ENCODE results near the gene SLC7A7. TPM values are rescaled to one million over a fixed set of nuclear protein-coding genes. Genes with fewer than 3 reads are reported as not detected.
"Not testable (repeated sequence)": the region's sequence is repeated elsewhere in the genome, so short reads cannot be mapped to it uniquely, and the experiment has no call there.

SLC7A7 gene
- total and polyA plus RNA-seq, 12 donors: 1.1 to 16.1 (median 2.8) TPM

GRCh38 chr14:22739423-22739822 lies 75.8 kb downstream of the SLC7A7 start:
- no peak for TF ChIP-seq CTCF (IDR thresholded peaks at IDR 0.05)
- H3K4me1 ChIP-seq: peaks cover 0 to 4% (median 0%) of the 10 kb centered on the region in 9 donors
- intact Hi-C loops (cut with DNase I): no loop called here
- no peaks in the 10 kb centered on the region for H3K9me3 ChIP-seq
- no peak overlapping the region for H3K4me3 ChIP-seq
- H3K27me3 ChIP-seq: no peaks in the 10 kb centered on the region
- DNase-seq (no peak), ATAC-seq (no peak)
- 52 to 61% methylated on average over 1 of the region's 1 CpG for WGBS, 2 donors
- H3K36me3 ChIP-seq: no peaks in the 10 kb centered on the region
- peak overlapping the region in 2 of 10 donors; percentile 7 to 41 for H3K27ac ChIP-seq

GRCh38 chr14:22737052-22737451 lies 78.2 kb downstream of the SLC7A7 start:
- H3K9me3 ChIP-seq: no peaks in the 10 kb centered on the region
- TF ChIP-seq CTCF (IDR thresholded peaks at IDR 0.05): no peak
- H3K27me3 ChIP-seq: no peaks in the 10 kb centered on the region
- ATAC-seq (no peak), DNase-seq (no peak)
- no peaks in the 10 kb centered on the region for H3K36me3 ChIP-seq
- H3K4me3 ChIP-seq: no peak overlapping the region
- peaks cover 0 to 4% (median 0%) of the 10 kb centered on the region in 9 donors for H3K4me1 ChIP-seq
- no peak overlapping the region for H3K27ac ChIP-seq
- WGBS, 2 donors: 93 to 97% methylated on average over 1 of the region's 1 CpG
- intact Hi-C loops (cut with DNase I): no loop called here

- H3K4me1 ChIP-seq; intact Hi-C loops (cut with DNase I); ATAC-seq; H3K4me3 ChIP-seq; H3K9me3 ChIP-seq; DNase-seq; H3K27me3 ChIP-seq; H3K36me3 ChIP-seq; H3K27ac ChIP-seq: not testable (repeated sequence)
- 92 to 95% methylated on average over 11 to 12 of the region's 14 CpGs for WGBS, 2 donors
Measured at GRCh38 chr14:22736384-22736783, 78.9 kb downstream of the SLC7A7 start.

- H3K27ac ChIP-seq: no peak overlapping the region
- H3K27me3 ChIP-seq: no peaks in the 10 kb centered on the region
- DNase-seq: no peak
- no peaks in the 10 kb centered on the region for H3K36me3 ChIP-seq
- H3K4me1 ChIP-seq: peaks cover 0 to 4% (median 0%) of the 10 kb centered on the region in 9 donors
- H3K9me3 ChIP-seq: no peaks in the 10 kb centered on the region
- H3K4me3 ChIP-seq: no peak overlapping the region
- no peak for TF ChIP-seq CTCF (IDR thresholded peaks at IDR 0.05)
- 65 to 75% methylated on average over 2 of the region's 2 CpGs for WGBS, 2 donors
- ATAC-seq: no peak
- intact Hi-C loops (cut with DNase I): no loop called here
Measured at GRCh38 chr14:22735096-22735495, 80.1 kb downstream of the SLC7A7 start.

GRCh38 chr14:22733829-22734228 lies 81.4 kb downstream of the SLC7A7 start:
- Histone ChIP-seq H3K4me1 (no peaks in the 10 kb centered on the region), H3K4me3 (no peak overlapping the region), H3K27ac (no peak overlapping the region), H3K36me3 (no peaks in the 10 kb centered on the region), H3K9me3 (no peaks in the 10 kb centered on the region), H3K27me3 (no peaks in the 10 kb centered on the region)
- DNase-seq: no peak
- intact Hi-C loops (cut with DNase I): no loop called here
- ATAC-seq: no peak
- no peak for TF ChIP-seq CTCF (IDR thresholded peaks at IDR 0.05)
- 59 to 65% methylated on average over 2 of the region's 2 CpGs for WGBS, 2 donors

- ATAC-seq; intact Hi-C loops (cut with DNase I); H3K27ac ChIP-seq; DNase-seq; H3K4me1 ChIP-seq; H3K4me3 ChIP-seq; H3K9me3 ChIP-seq; H3K27me3 ChIP-seq; H3K36me3 ChIP-seq: not testable (repeated sequence)
- WGBS, 2 donors: 80 to 86% methylated on average over 5 of the region's 5 CpGs
Measured at GRCh38 chr14:22732062-22732461, 83.2 kb downstream of the SLC7A7 start.
